Left ventricle myocardium inferior (tissue), 1 donor: Measurements from ENCODE around the gene ALS2CL. TPM values are rescaled to one million over a fixed set of nuclear protein-coding genes. Genes with fewer than 3 reads are reported as not detected.

Experiments used
- DNase-seq: peaks from one replicate; pipeline ENCODE4 v3.0.0-alpha.2; 2020
- H3K27ac ChIP-seq: fragments of 200-600 bp; replicated peaks from 2 replicates; pipeline ENCODE4 v1.8.0; 2021
- H3K27me3 ChIP-seq: fragments of 200-600 bp; 2 replicates; pipeline ENCODE4 v1.8.0; 2021; ENCODE audit warnings: low read depth
- H3K36me3 ChIP-seq: fragments of 200-600 bp; 2 replicates; pipeline ENCODE4 v1.8.0; 2021
- H3K4me1 ChIP-seq: fragments of 200-600 bp; 2 replicates; pipeline ENCODE4 v1.8.0; 2021
- H3K4me3 ChIP-seq: fragments of 200-600 bp; 2 replicates; pipeline ENCODE4 v1.8.0; 2021; ENCODE audit warnings: mild to moderate bottlenecking, moderate library complexity
- H3K9me3 ChIP-seq: fragments of 200-600 bp; replicated peaks from 2 replicates; pipeline ENCODE4 v1.8.0; 2021
- CTCF ChIP-seq: fragments of 200-600 bp; IDR thresholded peaks from 2 replicates; pipeline ENCODE4 v1.8.0; 2021; ENCODE audit warnings: antibody characterized with exemption, mild to moderate bottlenecking, borderline replicate concordance
- intact Hi-C: fragments of 100-400 bp; cut with micrococcal nuclease; formaldehyde crosslinking; loops from one replicate; pipeline ENCODE4 v1.11.0; 2022
- total RNA-seq: library from RNA; stranded (reverse); fragmentation: NEBNext Ultra II Directional; extraction: Animal tissue kit (Norgen Biotek cat#: 25700); gene quantifications from one replicate; pipeline ENCODE4 v1.2.1, GENCODE V29; 2021
- donor health status: DM: no; HTN: yes; CAD: no; lungs with severe emphysema.

The ALS2CL gene
- total RNA-seq, 1 donor from 2014 or later = 33.7 TPM

- no peak for DNase-seq
- H3K36me3 ChIP-seq = no peaks in the 10 kb centered on the region
- intact Hi-C loops = no loop called here
- H3K4me3 ChIP-seq = no peak overlapping the region
- peaks cover 6% of the 10 kb centered on the region for H3K4me1 ChIP-seq
- peaks cover 11% of the 10 kb centered on the region for H3K27me3 ChIP-seq
- H3K9me3 ChIP-seq = no peaks in the 10 kb centered on the region
- no peak for TF ChIP-seq CTCF
- no peak overlapping the region for H3K27ac ChIP-seq
Measured at GRCh38 chr3:46711305-46711704, 17.8 kb upstream of the ALS2CL start.

DNA sequence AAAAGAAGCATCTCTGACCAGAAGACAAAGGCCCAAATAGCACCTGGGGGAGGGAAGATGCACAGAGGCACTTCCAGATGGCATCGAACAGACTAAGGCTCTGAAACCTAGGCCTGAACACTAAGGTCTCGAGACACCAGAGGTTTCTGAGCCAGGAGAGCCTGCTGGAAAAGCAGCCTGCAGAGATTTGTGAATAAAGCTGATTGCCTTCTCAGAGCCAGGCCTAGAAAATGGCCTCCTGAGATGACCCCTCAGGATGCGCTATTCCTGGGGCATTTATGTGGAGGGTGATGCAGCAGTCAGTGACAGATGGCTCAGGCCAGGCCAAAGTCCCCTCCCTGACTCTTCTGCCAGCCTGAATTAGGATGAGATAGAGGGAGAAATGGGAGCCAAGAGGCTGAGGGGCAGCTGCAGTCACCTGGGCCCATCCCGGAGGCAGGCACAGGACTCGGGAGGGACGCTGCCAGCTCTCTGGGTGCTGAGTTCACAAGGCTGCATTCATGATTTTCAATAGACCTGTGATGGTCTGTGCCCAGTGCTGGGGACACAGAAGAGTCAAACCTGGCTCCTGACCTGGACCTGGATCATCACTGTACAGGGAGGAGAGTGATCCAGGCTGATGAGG lies 17.3 kb upstream of the ALS2CL start:
- DNase-seq = no peak
- H3K4me1 ChIP-seq = peaks cover 6% of the 10 kb centered on the region
- no peak overlapping the region for H3K4me3 ChIP-seq
- H3K27me3 ChIP-seq = peaks cover 7% of the 10 kb centered on the region
- intact Hi-C loops = no loop called here
- H3K27ac ChIP-seq = no peak overlapping the region
- H3K36me3 ChIP-seq = no peaks in the 10 kb centered on the region
- no peak for TF ChIP-seq CTCF
- H3K9me3 ChIP-seq = no peaks in the 10 kb centered on the region

DNA sequence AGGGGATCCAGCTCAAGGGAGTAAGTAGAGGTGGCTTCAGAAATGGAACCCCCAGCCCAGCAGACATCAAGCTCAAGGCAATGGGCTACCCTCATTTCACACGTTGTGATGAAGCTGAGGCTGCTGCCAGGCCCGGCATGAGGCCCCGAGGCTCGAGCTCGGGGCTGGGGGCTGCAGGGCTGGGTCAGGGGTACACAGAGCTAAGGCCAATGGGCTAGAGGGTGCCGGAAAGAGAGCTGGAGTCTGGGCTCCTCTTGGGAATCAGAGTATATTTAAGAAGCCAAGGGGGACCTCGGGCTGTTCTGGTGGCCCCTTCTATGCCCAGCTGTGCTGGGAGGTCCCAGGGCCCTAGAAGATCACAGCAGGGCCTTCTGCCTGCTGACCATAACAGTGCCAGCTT lies 16.8 kb upstream of the ALS2CL start:
- intact Hi-C loops = no loop called here
- Histone ChIP-seq H3K27me3 (peaks cover 2% of the 10 kb centered on the region), H3K27ac (no peak overlapping the region), H3K36me3 (no peaks in the 10 kb centered on the region), H3K4me1 (peaks cover 7% of the 10 kb centered on the region), H3K9me3 (no peaks in the 10 kb centered on the region), H3K4me3 (no peak overlapping the region)
- no peak for DNase-seq
- no peak for TF ChIP-seq CTCF

DNA sequence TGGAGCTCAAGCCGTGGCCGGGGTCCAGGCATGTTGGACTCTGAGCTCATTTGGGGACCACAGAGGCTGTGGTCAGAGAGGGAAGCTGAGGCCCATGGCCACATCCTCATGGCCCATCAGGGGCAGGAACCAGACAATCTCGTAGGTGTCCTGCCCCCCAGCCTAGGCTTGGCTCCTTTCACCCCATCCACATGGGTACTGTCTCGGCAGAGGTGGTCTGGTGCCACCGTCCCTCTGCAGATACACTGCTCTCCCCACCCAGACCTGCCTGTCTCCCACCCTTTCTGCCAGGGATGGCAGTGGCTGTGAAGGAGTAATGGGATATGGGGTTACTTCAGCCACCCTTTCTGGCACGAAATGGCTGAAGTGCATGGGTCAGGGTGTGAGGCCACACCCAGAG lies 16.2 kb upstream of the ALS2CL start:
- Histone ChIP-seq H3K27ac (no peak overlapping the region), H3K27me3 (no peaks in the 10 kb centered on the region), H3K4me1 (peaks cover 12% of the 10 kb centered on the region), H3K9me3 (no peaks in the 10 kb centered on the region), H3K4me3 (no peak overlapping the region), H3K36me3 (no peaks in the 10 kb centered on the region)
- TF ChIP-seq CTCF = no peak
- DNase-seq = no peak
- intact Hi-C loops = loop anchor here (5.0 kb wide), 1 partner anchor 198 kb away; no protein-coding TSS in a partner anchor

DNA sequence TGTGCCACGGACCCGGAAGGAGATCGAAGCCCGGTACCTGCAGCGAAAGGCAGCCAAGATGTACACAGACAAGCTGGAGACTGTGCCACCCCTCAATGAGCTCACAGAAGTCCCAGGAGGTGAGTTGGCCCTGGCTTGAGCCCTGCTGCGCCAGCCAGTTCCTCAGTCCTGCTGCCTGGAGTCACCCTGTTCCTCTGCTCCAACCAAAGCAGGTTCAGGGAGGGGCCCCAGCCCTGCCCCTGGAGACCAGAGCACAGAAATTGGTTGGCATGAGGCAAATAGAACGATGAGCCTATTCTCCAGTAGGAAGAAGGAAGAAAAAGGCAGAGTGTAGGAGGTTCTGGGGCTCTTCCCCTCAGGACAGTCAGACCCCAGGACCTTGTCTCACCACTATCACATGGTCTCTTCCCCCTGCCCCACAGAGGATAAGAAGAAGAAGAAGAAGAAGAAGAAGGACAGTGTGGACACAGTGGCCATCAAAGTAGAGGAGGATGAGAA lies 15.7 kb upstream of the ALS2CL start:
- peaks cover 12% of the 10 kb centered on the region for H3K4me1 ChIP-seq
- TF ChIP-seq CTCF = no peak
- H3K36me3 ChIP-seq = no peaks in the 10 kb centered on the region
- H3K27me3 ChIP-seq = no peaks in the 10 kb centered on the region
- intact Hi-C loops = loop anchor here (5.0 kb wide), 1 partner anchor 198 kb away; no protein-coding TSS in a partner anchor
- no peak for DNase-seq
- H3K4me3 ChIP-seq = no peak overlapping the region
- H3K27ac ChIP-seq = no peak overlapping the region
- H3K9me3 ChIP-seq = no peaks in the 10 kb centered on the region
